NCI-H1048 (cell line): ENCODE results near the gene TMEM181.
"Not testable (repeated sequence)": the region's sequence is repeated elsewhere in the genome, so short reads cannot be mapped to it uniquely, and the experiment has no call there.

Source experiments
- DNase-seq: peaks from one replicate; lab custom pipeline; 2025; lab: John Stamatoyannopoulos, UW

Gene TMEM181

GRCh38 chr6:158596861-158597260 lies 37.0 kb downstream of the TMEM181 start:
- DNase-seq: no peak

- DNase-seq: no peak
Measured at GRCh38 chr6:158597565-158597964, 37.7 kb downstream of the TMEM181 start.

- no peak for DNase-seq
Measured at GRCh38 chr6:158599635-158600034, 39.7 kb downstream of the TMEM181 start.

- no peak for DNase-seq
Measured at GRCh38 chr6:158603261-158604047, 43.6 kb downstream of the TMEM181 start.

- DNase-seq: no peak
Measured at GRCh38 chr6:158604048-158604406, 44.1 kb downstream of the TMEM181 start.

GRCh38 chr6:158605266-158605878 lies 45.5 kb downstream of the TMEM181 start:
- DNase-seq: peak; percentile 27

- not testable (repeated sequence) for DNase-seq
Measured at GRCh38 chr6:158606011-158606410, 46.1 kb downstream of the TMEM181 start.

- no peak for DNase-seq
Measured at GRCh38 chr6:158606935-158607334, 47.0 kb downstream of the TMEM181 start.

- DNase-seq: no peak
Measured at GRCh38 chr6:158607411-158608170, 47.7 kb downstream of the TMEM181 start.

GRCh38 chr6:158608221-158608620 lies 48.3 kb downstream of the TMEM181 start:
- DNase-seq: no peak

GRCh38 chr6:158609455-158610155 lies 49.7 kb downstream of the TMEM181 start:
- DNase-seq: no peak

GRCh38 chr6:158610319-158610968 lies 50.6 kb downstream of the TMEM181 start:
- DNase-seq: no peak

- DNase-seq: no peak
Measured at GRCh38 chr6:158611039-158611438, 51.1 kb downstream of the TMEM181 start.

- DNase-seq: no peak
Measured at GRCh38 chr6:158611541-158612370, 51.9 kb downstream of the TMEM181 start.

- DNase-seq: not testable (repeated sequence)
Measured at GRCh38 chr6:158614606-158615005, 54.7 kb downstream of the TMEM181 start.

- not testable (repeated sequence) for DNase-seq
Measured at GRCh38 chr6:158618289-158618688, 58.4 kb downstream of the TMEM181 start.

- no peak for DNase-seq
Measured at GRCh38 chr6:158619922-158620801, 60.3 kb downstream of the TMEM181 start.

- no peak for DNase-seq
Measured at GRCh38 chr6:158620963-158621693, 61.2 kb downstream of the TMEM181 start.
